Tibial nerve (tissue), 4 donors: ENCODE measurements around the gene SMIM34.
"Not testable (repeated sequence)": the region's sequence is repeated elsewhere in the genome, so short reads cannot be mapped to it uniquely, and the experiment has no call there.

Source experiments
- CTCF ChIP-seq, 5 experiments: fragments of 200-600 bp in 3 of 5; fragments of 450-650 bp in 2 of 5; sonication (generic) in 3 of 5; IDR thresholded peaks; one replicate each; pipeline ENCODE4 v1.5.1; 2016 to 2019; ENCODE audit warnings: antibody characterized with exemption in 5 of 5, mild to moderate bottlenecking in 3 of 5, moderate library complexity in 2 of 5
- EP300 ChIP-seq, 2 donors: sonication (generic); formaldehyde crosslinking; IDR thresholded peaks; one replicate each; pipeline ENCODE4 v1.6.1; 2017; ENCODE audit warnings: antibody characterized with exemption in 2 of 2, mild to moderate bottlenecking in 1 of 2
- POLR2A ChIP-seq, 2 donors: fragments of 450-650 bp; IDR thresholded peaks; one replicate each; pipeline ENCODE4 v1.6.1; 2017; ENCODE audit warnings: antibody characterized with exemption in 2 of 2, mild to moderate bottlenecking in 2 of 2, moderate library complexity in 2 of 2

DNA sequence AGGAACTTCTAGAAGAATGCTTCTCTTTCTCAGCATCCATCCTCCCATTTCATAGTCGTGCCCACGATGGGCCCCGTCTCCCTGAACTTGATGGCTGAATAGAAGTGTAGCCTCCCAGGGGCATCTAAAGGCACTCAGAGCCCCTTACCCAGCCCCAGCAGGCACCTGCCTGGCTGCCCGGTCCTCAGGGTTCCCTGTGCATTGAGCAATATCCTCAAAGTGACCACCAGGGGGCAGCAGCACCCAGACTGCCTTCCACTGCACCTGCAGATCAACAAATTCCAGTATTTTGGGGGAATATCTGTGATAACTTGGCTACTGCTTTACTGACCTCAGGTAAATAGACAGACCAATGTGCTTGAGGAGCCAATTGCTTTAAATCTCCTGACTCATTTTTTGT, 19.7 kb upstream of the SMIM34 start:
- TF ChIP-seq CTCF, POLR2A, EP300 (IDR thresholded peaks at IDR 0.05): not testable (repeated sequence)
